SU-DHL-6 (cell line): ENCODE data around the gene SNX3.

Source experiments
- EZH2phosphoT487 ChIP-seq: fragments of 200-600 bp; sonication (generic), shearing (Covaris generic); conservative IDR thresholded peaks from 2 replicates; pipeline ENCODE4 v1.6.1; 2018; ENCODE audit warnings: mild to moderate bottlenecking, antibody characterized with exemption, low read length, moderate library complexity, mixed read lengths
- TF ChIP-seq, protein P1 (sequence below): fragments of 200-600 bp; sonication (generic); IDR thresholded peaks from one replicate; pipeline ENCODE4 v1.5.1; 2017; ENCODE audit warnings: antibody characterized with exemption, mild to moderate bottlenecking, low read length, moderate library complexity; ENCODE audit not compliant: insufficient read depth, poor library complexity, severe bottlenecking

- TF ChIP-seq, protein P1, sequence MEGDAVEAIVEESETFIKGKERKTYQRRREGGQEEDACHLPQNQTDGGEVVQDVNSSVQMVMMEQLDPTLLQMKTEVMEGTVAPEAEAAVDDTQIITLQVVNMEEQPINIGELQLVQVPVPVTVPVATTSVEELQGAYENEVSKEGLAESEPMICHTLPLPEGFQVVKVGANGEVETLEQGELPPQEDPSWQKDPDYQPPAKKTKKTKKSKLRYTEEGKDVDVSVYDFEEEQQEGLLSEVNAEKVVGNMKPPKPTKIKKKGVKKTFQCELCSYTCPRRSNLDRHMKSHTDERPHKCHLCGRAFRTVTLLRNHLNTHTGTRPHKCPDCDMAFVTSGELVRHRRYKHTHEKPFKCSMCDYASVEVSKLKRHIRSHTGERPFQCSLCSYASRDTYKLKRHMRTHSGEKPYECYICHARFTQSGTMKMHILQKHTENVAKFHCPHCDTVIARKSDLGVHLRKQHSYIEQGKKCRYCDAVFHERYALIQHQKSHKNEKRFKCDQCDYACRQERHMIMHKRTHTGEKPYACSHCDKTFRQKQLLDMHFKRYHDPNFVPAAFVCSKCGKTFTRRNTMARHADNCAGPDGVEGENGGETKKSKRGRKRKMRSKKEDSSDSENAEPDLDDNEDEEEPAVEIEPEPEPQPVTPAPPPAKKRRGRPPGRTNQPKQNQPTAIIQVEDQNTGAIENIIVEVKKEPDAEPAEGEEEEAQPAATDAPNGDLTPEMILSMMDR: no peak
- no peak for TF ChIP-seq EZH2phosphoT487
These were observed 80.6 kb downstream of the SNX3 start for GRCh38 chr6:108180266-108180665.
